BLaER1 treated with 17β-estradiol and CSF1 and Interleukin-3, amounts not matched to agents 10 nM and 100 nM (cell line): ENCODE data around the gene ALDH1L1.

Experiments used
- H3K27ac ChIP-seq, 11 experiments: shearing (Covaris generic); formaldehyde crosslinking; 2 replicates each; pipeline ENCODE4 v1.8.1; 2022
- H3K27me3 ChIP-seq, 11 experiments: shearing (Covaris generic); formaldehyde crosslinking; 2 replicates each; pipeline ENCODE4 v1.8.1; 2022
- H3K36me3 ChIP-seq, 11 experiments: shearing (Covaris generic); formaldehyde crosslinking; 2 replicates each; pipeline ENCODE4 v1.8.1; 2022
- H3K4me1 ChIP-seq, 10 experiments: shearing (Covaris generic); formaldehyde crosslinking; 2 replicates each; pipeline ENCODE4 v1.8.1; 2022
- H3K4me2 ChIP-seq, 11 experiments: shearing (Covaris generic); formaldehyde crosslinking; 2 replicates each; pipeline ENCODE4 v1.8.1; 2022
- H3K4me3 ChIP-seq, 10 experiments: shearing (Covaris generic); formaldehyde crosslinking; 2 replicates each; pipeline ENCODE4 v1.8.1; 2022
- H3K9ac ChIP-seq, 11 experiments: shearing (Covaris generic); formaldehyde crosslinking; 2 replicates each; pipeline ENCODE4 v1.8.1; 2022
- H3K9me3 ChIP-seq, 11 experiments: shearing (Covaris generic); formaldehyde crosslinking; replicated peaks in 1 of 11; 2 replicates each; pipeline ENCODE4 v1.8.1; 2022
- H4K20me1 ChIP-seq, 11 experiments: shearing (Covaris generic); formaldehyde crosslinking; 2 replicates each; pipeline ENCODE4 v1.8.1; 2022
- Cebpa-rat ChIP-seq, 11 experiments: shearing (Covaris generic); IDR thresholded peaks; 2 replicates each; pipeline ENCODE4 v1.8.1; 2022

The ALDH1L1 gene

GRCh38 chr3:126113238-126113555, 67.2 kb downstream of the ALDH1L1 start:
- H3K27ac ChIP-seq, result no peak overlapping the region
- no peak overlapping the region for H3K4me2 ChIP-seq
- H3K36me3 ChIP-seq, result no peaks in the 10 kb centered on the region
- H3K9me3 ChIP-seq, result no peaks in the 10 kb centered on the region
- no peak overlapping the region for H3K9ac ChIP-seq
- H4K20me1 ChIP-seq, result no peaks in the 10 kb centered on the region
- no peaks in the 10 kb centered on the region for H3K27me3 ChIP-seq
- H3K4me1 ChIP-seq, result no peaks in the 10 kb centered on the region
- no peak overlapping the region for H3K4me3 ChIP-seq
- no peak for TF ChIP-seq Cebpa-rat (IDR thresholded peaks at IDR 0.05)

GRCh38 chr3:126112531-126113237, 67.7 kb downstream of the ALDH1L1 start:
- no peak overlapping the region for H3K4me3 ChIP-seq
- H3K9me3 ChIP-seq, result no peaks in the 10 kb centered on the region
- H3K9ac ChIP-seq, result no peak overlapping the region
- no peak for TF ChIP-seq Cebpa-rat (IDR thresholded peaks at IDR 0.05)
- H3K27me3 ChIP-seq, result no peaks in the 10 kb centered on the region
- no peaks in the 10 kb centered on the region for H4K20me1 ChIP-seq
- H3K27ac ChIP-seq, result no peak overlapping the region
- no peaks in the 10 kb centered on the region for H3K36me3 ChIP-seq
- no peaks in the 10 kb centered on the region for H3K4me1 ChIP-seq
- no peak overlapping the region for H3K4me2 ChIP-seq

GRCh38 chr3:126111566-126112475, 68.6 kb downstream of the ALDH1L1 start:
- Histone ChIP-seq H3K36me3 (no peaks in the 10 kb centered on the region), H3K27ac (no peak overlapping the region), H3K4me1 (no peaks in the 10 kb centered on the region), H3K9ac (no peak overlapping the region), H3K27me3 (no peaks in the 10 kb centered on the region), H3K4me3 (no peak overlapping the region), H3K4me2 (no peak overlapping the region), H4K20me1 (no peaks in the 10 kb centered on the region), H3K9me3 (no peaks in the 10 kb centered on the region)
- TF ChIP-seq Cebpa-rat (IDR thresholded peaks at IDR 0.05), result no peak

DNA sequence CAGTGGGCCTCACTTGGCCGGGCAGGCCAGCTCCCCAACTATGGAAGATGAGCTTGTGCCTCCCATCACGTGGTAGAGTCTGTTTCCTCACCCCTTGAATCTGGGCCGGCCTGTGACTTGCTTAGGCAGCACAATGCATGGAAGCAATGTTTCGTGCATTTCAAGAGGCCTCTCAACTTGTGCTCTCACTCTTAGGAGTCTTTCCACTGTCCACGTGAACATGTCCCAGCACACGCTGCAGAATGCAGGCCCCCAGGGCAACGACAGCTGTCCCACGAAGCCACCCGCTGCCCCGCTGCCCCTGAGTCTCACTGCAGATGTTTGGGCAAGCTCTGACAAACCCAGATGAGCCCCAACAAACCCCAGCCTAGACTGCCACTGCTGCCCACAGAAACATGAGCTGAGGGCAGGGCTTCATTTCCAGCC, 69.2 kb downstream of the ALDH1L1 start:
- H3K27me3 ChIP-seq, result no peaks in the 10 kb centered on the region
- no peak overlapping the region for H3K4me3 ChIP-seq
- H3K9me3 ChIP-seq, result no peaks in the 10 kb centered on the region
- no peaks in the 10 kb centered on the region for H4K20me1 ChIP-seq
- no peaks in the 10 kb centered on the region for H3K36me3 ChIP-seq
- TF ChIP-seq Cebpa-rat (IDR thresholded peaks at IDR 0.05), result no peak
- no peaks in the 10 kb centered on the region for H3K4me1 ChIP-seq
- H3K4me2 ChIP-seq, result no peak overlapping the region
- H3K9ac ChIP-seq, result no peak overlapping the region
- no peak overlapping the region for H3K27ac ChIP-seq

GRCh38 chr3:126110431-126111125, 69.8 kb downstream of the ALDH1L1 start:
- no peak overlapping the region for H3K4me2 ChIP-seq
- no peak overlapping the region for H3K9ac ChIP-seq
- H3K36me3 ChIP-seq, result no peaks in the 10 kb centered on the region
- no peak overlapping the region for H3K4me3 ChIP-seq
- no peaks in the 10 kb centered on the region for H3K4me1 ChIP-seq
- H3K27ac ChIP-seq, result no peak overlapping the region
- no peaks in the 10 kb centered on the region for H4K20me1 ChIP-seq
- TF ChIP-seq Cebpa-rat (IDR thresholded peaks at IDR 0.05), result no peak
- no peaks in the 10 kb centered on the region for H3K9me3 ChIP-seq
- H3K27me3 ChIP-seq, result no peaks in the 10 kb centered on the region

GRCh38 chr3:126109880-126110235, 70.5 kb downstream of the ALDH1L1 start:
- Histone ChIP-seq H3K4me3 (no peak overlapping the region), H3K9ac (no peak overlapping the region), H3K4me2 (no peak overlapping the region), H3K36me3 (no peaks in the 10 kb centered on the region), H3K4me1 (no peaks in the 10 kb centered on the region), H4K20me1 (no peaks in the 10 kb centered on the region), H3K27me3 (no peaks in the 10 kb centered on the region), H3K27ac (no peak overlapping the region), H3K9me3 (no peaks in the 10 kb centered on the region)
- TF ChIP-seq Cebpa-rat (IDR thresholded peaks at IDR 0.05), result no peak

GRCh38 chr3:126109146-126109879, 71.1 kb downstream of the ALDH1L1 start:
- Histone ChIP-seq H3K36me3 (no peaks in the 10 kb centered on the region), H3K4me2 (no peak overlapping the region), H3K9me3 (no peaks in the 10 kb centered on the region), H3K4me1 (no peaks in the 10 kb centered on the region), H3K9ac (no peak overlapping the region), H3K27ac (no peak overlapping the region), H3K27me3 (no peaks in the 10 kb centered on the region), H4K20me1 (no peaks in the 10 kb centered on the region), H3K4me3 (no peak overlapping the region)
- no peak for TF ChIP-seq Cebpa-rat (IDR thresholded peaks at IDR 0.05)

- Histone ChIP-seq H3K4me3 (no peak overlapping the region), H3K9me3 (no peaks in the 10 kb centered on the region), H3K4me1 (no peaks in the 10 kb centered on the region), H3K36me3 (no peaks in the 10 kb centered on the region), H3K9ac (no peak overlapping the region), H3K27ac (no peak overlapping the region), H4K20me1 (no peaks in the 10 kb centered on the region), H3K27me3 (no peaks in the 10 kb centered on the region), H3K4me2 (no peak overlapping the region)
- TF ChIP-seq Cebpa-rat (IDR thresholded peaks at IDR 0.05), result no peak
Observed at GRCh38 chr3:126108676-126109050, 71.7 kb downstream of the ALDH1L1 start.

GRCh38 chr3:126107957-126108675, 72.3 kb downstream of the ALDH1L1 start:
- H3K9me3 ChIP-seq, result no peaks in the 10 kb centered on the region
- no peak overlapping the region for H3K27ac ChIP-seq
- H3K4me3 ChIP-seq, result no peak overlapping the region
- H3K4me1 ChIP-seq, result no peaks in the 10 kb centered on the region
- no peak for TF ChIP-seq Cebpa-rat (IDR thresholded peaks at IDR 0.05)
- no peak overlapping the region for H3K4me2 ChIP-seq
- no peaks in the 10 kb centered on the region for H4K20me1 ChIP-seq
- H3K27me3 ChIP-seq, result no peaks in the 10 kb centered on the region
- no peak overlapping the region for H3K9ac ChIP-seq
- no peaks in the 10 kb centered on the region for H3K36me3 ChIP-seq
